Prostate gland (tissue), 2 donors: Measurements from ENCODE around the gene C2CD4C.

Experiments
- CTCF ChIP-seq, 4 experiments: fragments of 200-600 bp in 2 of 4; fragments of 450-650 bp in 2 of 4; sonication (generic) in 2 of 4; IDR thresholded peaks; 1 replicate in 3 of 4; 2 replicates in 1 of 4; pipeline ENCODE4 v1.5.1; 2016 to 2019; ENCODE audit warnings: antibody characterized with exemption in 4 of 4, mild to moderate bottlenecking in 2 of 4, moderate library complexity in 2 of 4
- POLR2A ChIP-seq: fragments of 450-650 bp; IDR thresholded peaks from one replicate; pipeline ENCODE4 v1.6.1; 2016; ENCODE audit warnings: antibody characterized with exemption, mild to moderate bottlenecking

DNA sequence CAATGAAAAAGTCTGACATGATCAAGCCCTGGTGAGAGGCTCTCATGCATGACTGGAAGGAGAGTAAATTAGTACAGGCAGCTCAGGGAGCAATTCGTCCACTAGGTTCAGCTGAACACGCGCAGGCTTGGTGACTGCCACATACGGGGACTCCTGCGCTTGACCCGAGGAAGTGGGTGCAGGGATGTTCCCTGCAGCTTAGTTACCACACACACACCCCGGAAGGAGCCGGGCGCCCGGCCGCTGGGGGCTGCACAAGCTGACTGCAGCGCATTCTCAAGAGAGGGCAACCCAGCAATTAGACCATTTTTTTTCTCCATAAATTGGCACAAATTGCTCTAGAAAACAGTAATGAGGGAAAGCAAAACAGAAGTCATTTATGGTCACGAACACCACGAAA is 41.4 kb downstream of the C2CD4C start:
- TF ChIP-seq CTCF (IDR thresholded peaks at IDR 0.05) (no peak), POLR2A (no peak)
